ENCODE results near the gene ESR2. TPM values are rescaled to one million over a fixed set of nuclear protein-coding genes. Genes with fewer than 3 reads are reported as not detected.

The ESR2 gene
- total RNA-seq, 1 experiment from 2014 or later: 0.47 TPM

GRCh38 chr14:64266239-64266638 lies 27.9 kb downstream of the ESR2 start:
- ChIA-PET CTCF (interaction anchor here (0.6 to 1.4 kb wide), 3 partner anchors 16 to 295 kb away, joined by 3 to 5 read pairs (median 3); no protein-coding TSS in a partner anchor), POLR2A (no interaction called here)
- DNase-seq (ENCODE audit: unreplicated experiment): peak; percentile 22
- BruUV-seq (replicated peaks): no TSS peak
- Mint-ChIP-seq H3K4me3 (ENCODE audit: unreplicated experiment) (no peak overlapping the region), H3K27me3 (ENCODE audit: insufficient read depth, unreplicated experiment) (no peaks in the 10 kb centered on the region), H3K9me3 (ENCODE audit: unreplicated experiment) (no peaks in the 10 kb centered on the region), H3K36me3 (ENCODE audit: insufficient read depth, unreplicated experiment) (no peaks in the 10 kb centered on the region), H3K27ac (ENCODE audit: low read depth, unreplicated experiment) (peak overlapping the region; percentile 67), H3K4me1 (ENCODE audit: insufficient read depth, unreplicated experiment) (peaks cover 9% of the 10 kb centered on the region)
- intact Hi-C loops (cut with micrococcal nuclease): no loop called here
- TF ChIP-seq CTCF (IDR thresholded peaks at IDR 0.05; ENCODE audit: unreplicated experiment): no peak

GRCh38 chr14:64265222-64265621 lies 28.9 kb downstream of the ESR2 start:
- intact Hi-C loops (cut with micrococcal nuclease): no loop called here
- H3K4me1 Mint-ChIP-seq (ENCODE audit: insufficient read depth, unreplicated experiment): peaks cover 9% of the 10 kb centered on the region
- no peak overlapping the region for H3K4me3 Mint-ChIP-seq (ENCODE audit: unreplicated experiment)
- H3K27me3 Mint-ChIP-seq (ENCODE audit: insufficient read depth, unreplicated experiment): no peaks in the 10 kb centered on the region
- no peaks in the 10 kb centered on the region for H3K9me3 Mint-ChIP-seq (ENCODE audit: unreplicated experiment)
- no TSS peak for BruUV-seq (replicated peaks)
- no peak for TF ChIP-seq CTCF (IDR thresholded peaks at IDR 0.05; ENCODE audit: unreplicated experiment)
- DNase-seq (ENCODE audit: unreplicated experiment): no peak
- ChIA-PET POLR2A (no interaction called here), CTCF (interaction anchor here (0.6 to 1.4 kb wide), 5 partner anchors 15 to 283 kb away, joined by 3 to 5 read pairs (median 3); no protein-coding TSS in a partner anchor)
- H3K36me3 Mint-ChIP-seq (ENCODE audit: insufficient read depth, unreplicated experiment): no peaks in the 10 kb centered on the region
- H3K27ac Mint-ChIP-seq (ENCODE audit: low read depth, unreplicated experiment): peak overlapping the region; percentile 67

- Mint-ChIP-seq H3K4me1 (ENCODE audit: insufficient read depth, unreplicated experiment) (peaks cover under 1% of the 10 kb centered on the region), H3K27me3 (ENCODE audit: insufficient read depth, unreplicated experiment) (no peaks in the 10 kb centered on the region), H3K36me3 (ENCODE audit: insufficient read depth, unreplicated experiment) (no peaks in the 10 kb centered on the region), H3K4me3 (ENCODE audit: unreplicated experiment) (no peak overlapping the region), H3K9me3 (ENCODE audit: unreplicated experiment) (no peaks in the 10 kb centered on the region), H3K27ac (ENCODE audit: low read depth, unreplicated experiment) (no peak overlapping the region)
- CTCF ChIA-PET: no interaction called here
- no peak for TF ChIP-seq CTCF (IDR thresholded peaks at IDR 0.05; ENCODE audit: unreplicated experiment)
- POLR2A ChIA-PET: no interaction called here
- no TSS peak for BruUV-seq (replicated peaks)
- DNase-seq (ENCODE audit: unreplicated experiment): no peak
- intact Hi-C loops (cut with micrococcal nuclease): no loop called here
Observed at GRCh38 chr14:64260418-64260817, 33.8 kb downstream of the ESR2 start.

GRCh38 chr14:64255756-64256155 lies 38.4 kb downstream of the ESR2 start:
- no peak for TF ChIP-seq CTCF (IDR thresholded peaks at IDR 0.05; ENCODE audit: unreplicated experiment)
- Mint-ChIP-seq H3K36me3 (ENCODE audit: insufficient read depth, unreplicated experiment) (no peaks in the 10 kb centered on the region), H3K4me1 (ENCODE audit: insufficient read depth, unreplicated experiment) (peaks cover 9% of the 10 kb centered on the region), H3K9me3 (ENCODE audit: unreplicated experiment) (no peaks in the 10 kb centered on the region), H3K4me3 (ENCODE audit: unreplicated experiment) (no peak overlapping the region), H3K27me3 (ENCODE audit: insufficient read depth, unreplicated experiment) (no peaks in the 10 kb centered on the region), H3K27ac (ENCODE audit: low read depth, unreplicated experiment) (no peak overlapping the region)
- intact Hi-C loops (cut with micrococcal nuclease): no loop called here
- CTCF ChIA-PET: no interaction called here
- BruUV-seq (replicated peaks): no TSS peak
- DNase-seq (ENCODE audit: unreplicated experiment): no peak
- POLR2A ChIA-PET: no interaction called here
